Endothelial cell of umbilical vein (primary cell): Measurements from ENCODE around the gene SNORC. TPM values are rescaled to one million over a fixed set of nuclear protein-coding genes. Genes with fewer than 3 reads are reported as not detected.

Experiments used
- BruUV-seq: library from RNA; stranded (reverse); fragments of 400-500 nt; replicated peaks from 2 replicates; lab custom pipeline; 2021; lab: Mats Ljungman, UMichigan
- CTCF ChIA-PET: fragments of 300-600, 350-600 bp; sonication (Branson Sonifier 250); formaldehyde crosslinking; loops from one replicate; lab custom pipeline; 2021; ENCODE audit warnings: antibody characterized with exemption, inconsistent platforms; lab: Charles Lee
- POLR2A ChIA-PET: fragments of 300-600, 350-600 bp; sonication (Branson Sonifier 250); formaldehyde crosslinking; loops from one replicate; lab custom pipeline; 2021; ENCODE audit warnings: antibody characterized with exemption, inconsistent platforms; lab: Charles Lee
- DNase-seq: peaks from one replicate; pipeline ENCODE4 v3.0.0-alpha.2; 2011; ENCODE audit warnings: low read depth, low spot score
- FAIRE-seq: peaks from 2 replicates; lab custom pipeline; 2011; peaks lifted over from hg19 to GRCh38; lab: Jason Lieb, UNC
- H2AFZ ChIP-seq: 2 replicates; pipeline ENCODE4 v1.6.0; 2012; ENCODE audit warnings: low read depth, low read length, control low read depth, inconsistent platforms
- H3K27ac ChIP-seq: 2 replicates; pipeline ENCODE4 v1.5.1; 2011; ENCODE audit warnings: low read depth, mild to moderate bottlenecking, control low read depth, low read length, moderate library complexity; ENCODE audit not compliant: insufficient read depth
- H3K27me3 ChIP-seq, 2 experiments: 2 replicates each; pipeline versions ENCODE4 v1.6.0 to v1.6.1; 2011; ENCODE audit warnings: low read length in 2 of 2, mixed read lengths in 1 of 2; ENCODE audit not compliant: control insufficient read depth in 2 of 2, insufficient read depth in 2 of 2
- H3K36me3 ChIP-seq, 2 experiments: 2 replicates in 1 of 2; 3 replicates in 1 of 2; pipeline ENCODE4 v1.5.1; 2011; ENCODE audit warnings: low read length in 2 of 2, mild to moderate bottlenecking in 1 of 2, moderate library complexity in 1 of 2; ENCODE audit not compliant: control insufficient read depth in 2 of 2, insufficient read depth in 2 of 2; ENCODE audit errors: extremely low read depth in 1 of 2
- H3K4me1 ChIP-seq: 3 replicates; pipeline ENCODE4 v1.5.1; 2011; ENCODE audit warnings: mild to moderate bottlenecking, low read length; ENCODE audit not compliant: control insufficient read depth, insufficient read depth; ENCODE audit errors: extremely low read depth
- H3K4me2 ChIP-seq: 2 replicates; pipeline ENCODE4 v1.6.1; 2011; ENCODE audit warnings: low read length, control low read depth, mixed read lengths; ENCODE audit not compliant: insufficient read depth
- H3K4me3 ChIP-seq, 3 experiments: fragments of 200-600 bp in 1 of 3; sonication (generic), shearing (Covaris generic) in 1 of 3; replicated peaks in 1 of 3; 2 replicates each; pipeline ENCODE4 v1.5.1; 2011 to 2016; ENCODE audit warnings: control low read depth in 3 of 3, low read length in 3 of 3, mild to moderate bottlenecking in 2 of 3, inconsistent platforms in 1 of 3, low read depth in 1 of 3, moderate library complexity in 1 of 3; ENCODE audit not compliant: insufficient read depth in 1 of 3
- H3K79me2 ChIP-seq: 2 replicates; pipeline ENCODE4 v1.6.0; 2012; ENCODE audit warnings: low read length, inconsistent platforms; ENCODE audit not compliant: control insufficient read depth, insufficient read depth
- H3K9ac ChIP-seq: replicated peaks from 2 replicates; pipeline ENCODE3; 2011; ENCODE audit warnings: low read length, control low read depth; ENCODE audit not compliant: insufficient read depth; ENCODE audit errors: extremely low read depth
- H3K9me1 ChIP-seq: replicated peaks from 3 replicates; pipeline ENCODE4 v1.6.0; 2011; ENCODE audit warnings: mild to moderate bottlenecking, low read length; ENCODE audit not compliant: control insufficient read depth, insufficient read depth; ENCODE audit errors: extremely low read depth
- H3K9me3 ChIP-seq: replicated peaks from 2 replicates; pipeline ENCODE4 v1.5.1; 2012; ENCODE audit warnings: low read length, inconsistent platforms; ENCODE audit not compliant: control insufficient read depth, insufficient read depth
- H4K20me1 ChIP-seq: replicated peaks from 2 replicates; pipeline ENCODE3; 2011; ENCODE audit warnings: mild to moderate bottlenecking, low read length; ENCODE audit not compliant: control insufficient read depth, insufficient read depth; ENCODE audit errors: extremely low read depth
- CTCF ChIP-seq, 2 donors: IDR thresholded peaks; 1 replicate in 1 of 2; 2 replicates in 1 of 2; pipeline ENCODE4 v1.5.1; 2011; ENCODE audit warnings: low read length in 2 of 2, mild to moderate bottlenecking in 2 of 2, moderate library complexity in 2 of 2, control low read depth in 1 of 2, inconsistent platforms in 1 of 2, low read depth in 1 of 2; ENCODE audit not compliant: insufficient read depth in 1 of 2; ENCODE audit errors: extremely low read depth in 1 of 2
- EZH2 ChIP-seq: IDR thresholded peaks from 2 replicates; pipeline ENCODE4 v1.6.1; 2012; ENCODE audit warnings: borderline replicate concordance, low read depth, mild to moderate bottlenecking, moderate library complexity, low read length, inconsistent platforms; ENCODE audit not compliant: severe bottlenecking
- FOS ChIP-seq: IDR thresholded peaks from 2 replicates; pipeline ENCODE4 v1.6.1; 2011; ENCODE audit warnings: mild to moderate bottlenecking, low read length, moderate library complexity, borderline replicate concordance; ENCODE audit not compliant: insufficient read depth
- GATA2 ChIP-seq: IDR thresholded peaks from 2 replicates; pipeline ENCODE4 v1.7.0; 2011; ENCODE audit warnings: low read depth, mild to moderate bottlenecking, moderate library complexity, mixed read lengths, low read length; ENCODE audit not compliant: insufficient read length, insufficient read depth
- JUN ChIP-seq: IDR thresholded peaks from 2 replicates; pipeline ENCODE4 v1.6.1; 2011; ENCODE audit warnings: borderline replicate concordance, low read depth; ENCODE audit not compliant: insufficient read length, insufficient read depth
- MAX ChIP-seq: IDR thresholded peaks from 2 replicates; pipeline ENCODE4 v1.6.1; 2011; ENCODE audit not compliant: insufficient read depth, insufficient read length
- MYC ChIP-seq: IDR thresholded peaks from one replicate; pipeline ENCODE4 v1.6.1; 2011; ENCODE audit warnings: mild to moderate bottlenecking, low read depth, low read length
- POLR2A ChIP-seq: IDR thresholded peaks from 2 replicates; pipeline ENCODE4 v1.6.1; 2012; ENCODE audit warnings: low read depth, mild to moderate bottlenecking, control low read depth, low read length
- POLR2AphosphoS5 ChIP-seq: IDR thresholded peaks from 2 replicates; pipeline ENCODE4 v1.6.1; 2012; ENCODE audit warnings: low read depth, mild to moderate bottlenecking, control low read depth, low read length, moderate library complexity; ENCODE audit not compliant: insufficient read depth
- dilution Hi-C: fragments of 300-500 bp; cut with MboI; formaldehyde crosslinking; loops from one replicate; pipeline ENCODE4 v1.15.0; 2019; ENCODE audit warnings: low sequenced_read_pairs; ENCODE audit not compliant: extremely low pct_ligation_motif_present
- intact Hi-C: fragments of 100-400 bp; cut with micrococcal nuclease; formaldehyde crosslinking; loops from one replicate; pipeline ENCODE4 v1.10.0; 2022
- polyA plus RNA-seq, 4 experiments: library from polyadenylated mRNA; depleted of rRNA in 3 of 4; stranded (reverse) in 3 of 4; unstranded in 1 of 4; fragments of >200 nt; gene quantifications; 2 replicates each; pipeline versions ENCODE4 v1.2.1 to v1.2.3, GENCODE V29; 2011 to 2012; ENCODE audit warnings: missing spikeins in 1 of 4
- total RNA-seq: library from RNA; stranded (reverse); gene quantifications from 2 replicates; pipeline ENCODE4 v1.2.3, GENCODE V29; 2021

SNORC gene
- total and polyA plus RNA-seq, 2 donors (not counting 3 experiments of a cell fraction or from before 2014, with no cell fraction given), result 1.4 to 4.0 TPM

- no peak overlapping the region for H3K4me3 ChIP-seq
- FAIRE-seq, result no peak
- intact Hi-C loops (no loop called here), dilution Hi-C loops (no loop called here)
- no peaks in the 10 kb centered on the region for H3K36me3 ChIP-seq
- no peaks in the 10 kb centered on the region for H4K20me1 ChIP-seq
- no peaks in the 10 kb centered on the region for H3K9me1 ChIP-seq
- no peaks in the 10 kb centered on the region for H3K79me2 ChIP-seq
- no TSS peak for BruUV-seq
- DNase-seq, result no peak
- H2AFZ ChIP-seq, result no peak overlapping the region
- CTCF ChIA-PET, result interaction anchor here (1.0 kb wide), 1 partner anchor 17 kb away, joined by 3 read pairs; no protein-coding TSS in a partner anchor
- H3K27ac ChIP-seq, result no peak overlapping the region
- H3K9me3 ChIP-seq, result no peaks in the 10 kb centered on the region
- H3K4me2 ChIP-seq, result no peak overlapping the region
- peaks cover 3% of the 10 kb centered on the region for H3K4me1 ChIP-seq
- POLR2A ChIA-PET, result no interaction called here
- H3K27me3 ChIP-seq, result peaks cover 32 to 44% of the 10 kb centered on the region in 2 experiments
- TF ChIP-seq CTCF (IDR thresholded peaks at IDR 0.05; ENCODE audit: extremely low read depth in 1 of 2, insufficient read depth in 1 of 2, low read depth in 1 of 2, low read length in 2 of 2) (no peak), EZH2 (no peak), FOS (no peak), POLR2AphosphoS5 (no peak), MYC (no peak), GATA2 (no peak), MAX (no peak), POLR2A (no peak), JUN (no peak)
- H3K9ac ChIP-seq, result no peak overlapping the region
These were observed 55.2 kb downstream of the SNORC start for GRCh38 chr2:232925153-232925820.
